Stimulated activated CD8-positive, alpha-beta memory T cell treated with anti-CD3 and anti-CD28 coated beads, Interleukin-12 subunit alpha, Interleukin-12 subunit beta, amount 100 ng/mL, for 1 hour (primary cell): ENCODE results near the gene CRYGN.
A peak's percentile ranks its signal among the peaks of the same experiment; 100 is the strongest.

Experiments
- DNase-seq: peaks from one replicate; pipeline ENCODE4 v3.0.0-alpha.2; 2020; ENCODE audit warnings: low read depth

The CRYGN gene

GRCh38 chr7:151391358-151391730 is 48.6 kb downstream of the CRYGN start:
- no peak for DNase-seq

- DNase-seq = no peak
Measured at GRCh38 chr7:151390598-151391357, 49.2 kb downstream of the CRYGN start.

DNA sequence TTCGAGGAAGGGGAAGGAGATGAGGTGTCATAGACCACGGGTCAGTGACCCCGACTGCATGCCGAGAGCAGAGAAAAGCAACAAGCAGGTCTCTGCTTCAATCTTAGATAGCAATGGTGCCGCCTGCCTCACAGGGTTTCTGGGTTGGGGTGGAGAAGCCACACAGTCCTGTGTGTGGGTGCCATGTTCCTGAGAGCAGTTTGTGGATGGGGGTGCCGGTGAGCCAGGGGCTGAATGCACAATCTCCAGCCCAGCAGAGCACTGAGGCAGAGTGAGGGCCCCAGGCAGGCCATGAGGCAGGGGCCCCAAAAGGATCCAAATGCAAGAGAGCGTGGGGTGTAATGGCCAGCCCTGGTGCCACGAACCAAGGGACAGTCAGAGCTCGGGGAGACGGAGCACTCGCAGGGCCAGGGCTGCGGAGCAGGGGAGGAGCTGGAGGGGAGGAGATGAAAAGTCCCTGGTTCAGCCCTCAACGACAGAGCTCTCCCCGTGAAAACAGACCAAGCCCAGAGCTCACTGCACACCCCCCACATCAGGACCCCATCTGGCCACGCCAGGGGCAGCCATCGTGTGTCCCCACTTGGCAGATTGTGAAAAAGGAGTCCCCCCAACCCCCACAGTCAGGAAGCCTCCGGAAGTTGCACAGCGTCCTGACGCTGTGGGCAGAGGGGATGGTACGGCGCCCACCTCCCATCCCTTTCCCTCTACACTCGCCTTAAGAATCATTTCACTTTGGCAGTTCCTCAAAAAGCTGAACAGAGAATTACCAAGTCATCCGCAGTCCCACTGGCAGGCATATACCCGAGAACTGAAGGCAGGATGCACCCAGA is 50.0 kb downstream of the CRYGN start:
- DNase-seq = no peak

DNA sequence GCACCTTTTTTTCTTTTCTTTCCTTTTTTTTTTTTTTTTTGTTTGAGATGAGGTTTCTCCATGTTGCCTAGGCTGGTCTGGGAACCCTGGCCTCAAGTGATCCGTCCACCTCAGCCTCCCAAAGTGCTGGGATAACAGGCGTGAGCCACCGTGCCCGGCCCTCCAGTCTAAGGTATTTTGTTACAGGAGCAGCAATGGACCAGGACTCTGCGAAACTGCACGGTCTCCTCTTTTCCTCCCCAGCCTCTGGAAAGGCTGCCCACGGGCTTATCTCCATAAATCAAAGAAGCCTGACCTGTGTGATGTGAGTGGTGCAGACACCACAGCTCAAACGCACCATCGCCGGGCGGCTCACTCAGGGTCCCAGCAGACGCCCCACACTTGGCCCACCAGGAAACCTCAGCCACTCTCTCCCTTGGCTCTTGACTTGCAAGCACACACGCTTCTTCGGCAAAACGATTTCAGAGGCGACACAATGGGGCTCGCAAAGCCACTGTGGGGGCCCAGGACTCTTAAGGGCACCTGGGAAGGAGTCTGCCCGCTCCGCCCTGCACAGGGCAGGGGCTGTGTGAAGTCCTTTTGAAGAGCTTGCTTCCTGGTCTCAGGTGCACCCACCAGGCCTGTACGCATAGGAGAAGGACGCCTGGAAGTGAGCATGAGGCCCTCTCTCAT is 50.7 kb downstream of the CRYGN start:
- DNase-seq = no peak

DNA sequence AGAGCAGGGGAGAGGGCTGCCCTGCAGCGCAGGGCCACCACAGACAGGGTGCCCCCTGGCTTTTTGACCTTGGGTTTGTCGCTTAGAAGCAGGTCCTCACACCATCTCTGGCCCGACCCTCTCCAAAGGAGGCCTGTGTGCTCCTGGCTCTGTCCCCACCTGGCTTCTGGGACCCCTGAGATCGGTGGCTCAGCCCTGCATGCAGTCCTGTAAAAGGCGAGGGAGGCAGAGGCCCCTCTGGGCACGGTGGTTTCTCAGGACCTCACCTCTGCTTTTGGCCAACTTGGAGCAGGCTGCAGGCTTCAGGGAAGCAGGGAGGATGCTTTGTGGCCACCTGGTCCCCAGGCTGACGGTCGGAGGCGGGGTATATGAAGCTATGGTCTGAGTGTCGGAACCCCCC is 51.5 kb downstream of the CRYGN start:
- DNase-seq = no peak

DNA sequence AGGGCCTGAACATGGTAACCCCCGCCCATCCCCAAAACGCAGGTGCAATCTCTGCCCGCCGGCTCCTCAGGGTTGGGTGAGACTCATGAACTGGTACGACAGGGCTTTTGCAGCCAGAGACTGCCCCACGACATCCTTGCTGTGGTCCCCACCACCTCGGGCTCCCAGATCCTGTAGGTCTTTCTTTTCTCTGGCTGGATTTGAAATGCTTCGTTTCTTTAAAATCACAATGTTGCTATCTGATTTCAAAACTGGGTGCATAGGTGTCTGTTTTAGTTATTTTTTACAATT is 52.0 kb downstream of the CRYGN start:
- no peak for DNase-seq

- no peak for DNase-seq
Measured at GRCh38 chr7:151387161-151388006, 52.6 kb downstream of the CRYGN start.

DNA sequence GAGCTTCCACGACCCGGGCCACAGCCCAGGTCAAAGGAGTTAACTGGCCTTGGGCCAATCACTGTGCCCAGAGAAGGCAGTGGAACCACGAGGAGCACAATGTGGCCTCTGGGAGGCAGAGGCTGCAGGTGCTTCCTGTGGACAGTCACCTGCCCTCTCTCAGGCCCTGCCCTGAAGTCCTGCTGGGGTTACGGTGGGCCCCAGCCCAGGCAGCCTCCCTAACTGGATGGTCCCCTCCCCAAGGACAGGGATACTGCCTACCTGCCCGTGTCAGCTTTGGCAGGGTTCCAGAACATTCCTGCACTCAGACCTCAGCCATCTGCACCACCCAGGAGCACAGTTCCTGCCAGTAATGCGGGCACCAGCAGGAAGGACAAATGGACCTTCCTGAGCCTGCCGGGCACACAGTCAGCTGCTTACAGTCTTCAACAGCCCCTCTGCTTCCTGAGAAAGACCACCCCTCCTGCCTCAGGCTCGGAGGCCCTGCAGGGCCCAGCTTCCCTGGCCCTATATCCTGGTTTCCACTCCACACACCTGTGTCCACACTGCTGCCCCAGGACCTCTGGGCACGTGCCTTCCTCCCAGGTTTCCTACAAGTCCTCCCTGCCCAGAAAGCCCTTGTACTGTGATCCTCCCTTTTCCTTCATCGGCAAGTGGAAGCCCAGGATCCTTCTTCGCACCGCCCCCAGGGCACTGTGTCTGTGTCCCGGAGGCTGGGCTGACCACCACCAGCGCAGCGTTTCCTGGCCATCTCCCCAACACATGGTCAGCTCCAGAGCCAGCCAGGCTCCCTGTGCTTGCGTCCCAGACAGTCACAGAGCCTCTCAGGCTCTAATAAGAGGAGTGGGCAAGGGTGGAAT is 53.4 kb downstream of the CRYGN start:
- no peak for DNase-seq

GRCh38 chr7:151385626-151386300 is 54.2 kb downstream of the CRYGN start:
- DNase-seq = no peak

GRCh38 chr7:151384776-151385625 is 54.9 kb downstream of the CRYGN start:
- no peak for DNase-seq

DNA sequence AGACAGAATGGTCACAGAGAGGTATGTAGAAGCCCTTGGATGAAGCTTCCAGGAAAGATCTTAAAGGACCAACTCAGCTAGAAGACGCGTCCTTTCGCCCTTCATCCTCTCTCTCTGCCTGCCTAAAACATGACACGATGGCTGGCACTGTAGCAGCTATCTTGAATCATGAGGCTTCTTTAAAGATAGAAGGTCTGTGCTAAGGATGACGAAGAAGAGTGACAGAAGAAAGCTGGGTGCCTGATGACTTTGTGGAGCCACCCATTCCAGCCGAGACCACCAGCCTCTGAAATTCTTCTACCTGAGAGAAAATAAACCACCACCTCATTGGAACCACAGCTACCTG is 55.6 kb downstream of the CRYGN start:
- DNase-seq = no peak

GRCh38 chr7:151383638-151384351 is 56.1 kb downstream of the CRYGN start:
- no peak for DNase-seq

- no peak for DNase-seq
Measured at GRCh38 chr7:151382079-151382885, 57.7 kb downstream of the CRYGN start.

- peak; percentile 5 for DNase-seq
Measured at GRCh38 chr7:151381348-151382078, 58.4 kb downstream of the CRYGN start.

DNA sequence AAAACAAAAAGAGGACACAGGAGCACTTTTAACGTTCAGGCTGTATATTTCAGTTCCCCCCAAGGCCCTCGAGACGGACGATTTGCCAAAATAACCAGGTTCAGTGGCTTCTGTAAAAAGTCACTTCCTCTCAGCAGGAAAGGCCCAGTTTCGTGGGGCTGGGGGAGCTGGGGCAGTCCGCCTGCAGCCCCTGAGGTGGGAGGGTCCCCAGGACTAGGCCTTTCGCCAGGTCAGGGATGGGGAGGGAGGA is 58.9 kb downstream of the CRYGN start:
- DNase-seq = no peak

DNA sequence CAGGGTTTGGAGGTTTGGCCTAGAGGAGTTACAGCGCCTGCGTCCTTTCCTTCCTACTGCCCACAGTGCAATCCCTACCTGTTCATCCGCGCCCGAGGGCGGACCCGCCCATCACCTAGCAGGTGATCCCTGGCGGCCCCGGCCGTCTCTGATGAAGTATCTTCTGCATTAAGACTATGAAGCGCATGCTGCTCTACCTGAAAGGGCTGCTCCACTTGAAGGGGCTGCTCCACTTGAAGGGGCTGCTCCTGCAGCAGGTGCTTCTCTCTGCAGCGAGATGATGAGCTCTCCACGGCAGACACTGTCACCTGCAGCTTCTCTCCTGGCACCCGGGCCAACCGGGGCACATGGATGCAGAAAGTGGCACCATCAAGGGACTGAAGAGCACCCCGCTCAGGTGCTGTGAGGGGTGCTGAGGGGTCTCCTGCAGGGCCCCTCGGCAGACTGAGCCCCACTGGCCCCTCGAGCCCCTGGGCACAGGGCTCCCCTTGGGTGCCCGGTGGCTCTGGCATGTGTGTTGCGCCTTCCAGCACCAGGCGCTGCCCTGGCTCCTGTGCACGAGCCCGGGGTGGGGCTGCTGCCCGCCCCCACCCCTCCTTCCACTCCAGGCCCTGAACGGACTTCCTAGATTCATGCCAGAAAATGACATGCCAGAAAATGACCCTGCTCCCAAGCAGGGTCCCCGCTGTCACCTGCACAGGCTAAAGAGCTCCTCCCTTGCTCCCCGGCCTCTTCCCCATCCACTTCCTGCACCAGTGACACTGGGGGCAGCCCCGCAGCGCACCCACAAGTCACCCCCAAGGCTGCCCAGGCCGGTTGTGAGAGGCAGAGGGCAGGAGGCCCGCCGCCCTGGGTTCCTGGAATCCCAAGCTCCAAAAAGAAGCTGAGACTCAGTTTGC is 59.5 kb downstream of the CRYGN start:
- no peak for DNase-seq
